Islet of Langerhans (tissue), 1 donor: ENCODE data around the gene VRK3.
"Not testable (repeated sequence)": the region's sequence is repeated elsewhere in the genome, so short reads cannot be mapped to it uniquely, and the experiment has no call there.

Experiments
- FAIRE-seq: peaks from one replicate; lab custom pipeline; 2011; peaks lifted over from hg19 to GRCh38; lab: Jason Lieb, UNC

VRK3 gene

DNA sequence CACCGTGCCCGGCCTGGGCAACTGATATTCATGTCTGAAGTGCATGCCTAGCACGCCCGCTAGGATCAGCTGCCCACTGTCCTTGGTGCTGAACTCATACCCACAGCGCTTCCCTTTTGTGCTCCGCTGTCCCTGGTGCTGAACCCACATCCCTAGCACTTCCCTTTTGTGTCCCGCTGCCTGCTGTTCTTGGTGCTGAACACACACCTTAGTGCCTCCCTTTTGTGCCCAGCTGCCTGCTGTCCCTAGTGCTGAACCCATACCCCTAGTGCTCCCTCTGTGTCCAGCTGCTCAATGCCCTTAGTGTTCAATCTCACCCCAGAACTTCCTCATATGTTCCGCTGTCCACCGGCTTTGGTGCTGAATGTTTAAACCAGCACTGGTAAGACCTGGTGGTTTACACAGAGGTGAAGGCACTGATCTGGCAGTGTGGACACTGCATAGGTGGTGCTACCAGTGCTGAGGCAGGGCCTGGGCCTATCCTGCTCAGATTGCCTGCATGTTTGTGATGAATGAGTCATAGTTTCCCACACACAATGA is 37.9 kb downstream of the VRK3 start:
- FAIRE-seq, result no peak

DNA sequence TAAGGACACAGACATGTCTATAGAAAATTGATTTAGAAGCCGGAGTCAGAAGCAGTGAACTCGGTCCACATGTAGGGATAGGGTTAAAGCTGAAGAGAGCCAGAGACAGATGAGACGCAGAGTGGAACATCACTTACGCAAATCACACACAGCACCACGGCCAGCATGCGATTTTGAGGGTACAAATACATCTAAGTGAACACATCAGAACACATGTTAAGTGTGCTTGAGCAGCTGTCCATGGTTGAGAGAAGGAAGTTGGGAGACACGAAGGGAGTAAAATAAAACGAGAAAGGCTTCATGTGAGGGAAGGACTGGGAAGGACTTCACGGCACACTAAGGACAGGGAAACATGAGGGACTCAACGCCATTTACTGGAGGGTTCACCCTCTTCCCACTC is 38.8 kb downstream of the VRK3 start:
- FAIRE-seq, result no peak

DNA sequence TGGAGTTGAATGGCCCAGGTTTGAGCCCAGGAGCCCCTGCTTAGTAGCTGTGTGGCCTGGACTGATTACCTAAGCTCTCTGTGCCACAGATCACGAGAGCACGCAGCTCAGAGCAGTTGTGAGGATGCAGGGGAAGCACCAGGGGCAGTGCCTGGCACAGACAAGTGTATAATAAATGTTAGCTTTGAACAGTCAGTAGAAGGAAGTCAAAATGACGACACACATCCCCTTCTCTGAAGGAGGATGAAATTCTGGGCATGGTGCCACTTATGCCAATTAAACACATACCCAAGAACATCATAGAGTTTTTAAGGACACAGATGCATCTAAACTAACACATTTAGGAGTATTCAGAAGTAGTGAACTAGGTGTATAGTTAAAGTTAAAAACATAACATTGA is 39.3 kb downstream of the VRK3 start:
- no peak for FAIRE-seq

DNA sequence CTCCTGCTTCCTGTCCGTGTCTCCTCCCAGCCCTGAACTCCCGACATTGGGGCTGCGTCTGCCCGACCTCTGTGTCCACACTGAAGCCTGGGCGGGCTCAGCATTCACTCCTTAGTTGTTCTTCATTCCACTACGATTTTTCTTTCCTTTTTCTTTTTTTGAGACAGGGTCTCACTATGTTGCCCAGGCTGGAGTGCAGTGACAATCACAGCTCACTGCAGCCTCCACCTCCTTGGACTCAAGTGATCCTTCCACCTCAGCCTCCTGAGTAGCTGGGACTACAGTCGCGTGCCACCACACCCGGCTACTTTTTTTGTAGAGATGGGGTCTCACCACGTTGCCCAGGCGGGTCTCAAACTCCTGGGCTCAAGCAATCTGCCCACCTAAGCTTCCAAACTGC is 40.7 kb downstream of the VRK3 start:
- FAIRE-seq, result no peak

DNA sequence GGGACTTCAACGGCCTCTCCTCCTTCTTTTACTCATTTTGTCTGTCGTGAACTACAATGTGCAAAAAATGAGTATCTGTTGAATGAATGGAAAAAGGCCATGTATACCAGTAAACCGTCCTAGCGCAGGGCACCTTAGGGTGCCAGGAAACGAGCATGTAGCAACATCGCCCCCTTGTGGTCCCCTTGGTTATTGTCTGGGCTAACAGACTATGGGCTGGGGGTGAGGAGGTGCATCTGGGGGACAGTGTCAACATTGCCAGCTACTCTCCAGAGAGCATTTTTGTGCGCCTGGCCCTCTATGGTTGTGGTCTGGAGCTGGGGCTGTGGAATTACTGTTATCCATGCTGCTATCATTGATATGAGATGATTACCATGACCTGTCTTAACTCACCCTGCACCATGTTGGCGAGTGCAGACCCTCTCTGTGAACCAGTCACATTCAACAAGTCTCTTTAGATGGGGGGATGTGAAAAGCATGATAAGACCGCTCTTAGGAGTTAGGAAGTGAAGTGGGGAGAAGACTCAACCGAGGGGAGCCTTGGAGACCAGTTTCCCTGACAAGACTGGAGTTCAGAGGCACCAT is 41.4 kb downstream of the VRK3 start:
- no peak for FAIRE-seq

DNA sequence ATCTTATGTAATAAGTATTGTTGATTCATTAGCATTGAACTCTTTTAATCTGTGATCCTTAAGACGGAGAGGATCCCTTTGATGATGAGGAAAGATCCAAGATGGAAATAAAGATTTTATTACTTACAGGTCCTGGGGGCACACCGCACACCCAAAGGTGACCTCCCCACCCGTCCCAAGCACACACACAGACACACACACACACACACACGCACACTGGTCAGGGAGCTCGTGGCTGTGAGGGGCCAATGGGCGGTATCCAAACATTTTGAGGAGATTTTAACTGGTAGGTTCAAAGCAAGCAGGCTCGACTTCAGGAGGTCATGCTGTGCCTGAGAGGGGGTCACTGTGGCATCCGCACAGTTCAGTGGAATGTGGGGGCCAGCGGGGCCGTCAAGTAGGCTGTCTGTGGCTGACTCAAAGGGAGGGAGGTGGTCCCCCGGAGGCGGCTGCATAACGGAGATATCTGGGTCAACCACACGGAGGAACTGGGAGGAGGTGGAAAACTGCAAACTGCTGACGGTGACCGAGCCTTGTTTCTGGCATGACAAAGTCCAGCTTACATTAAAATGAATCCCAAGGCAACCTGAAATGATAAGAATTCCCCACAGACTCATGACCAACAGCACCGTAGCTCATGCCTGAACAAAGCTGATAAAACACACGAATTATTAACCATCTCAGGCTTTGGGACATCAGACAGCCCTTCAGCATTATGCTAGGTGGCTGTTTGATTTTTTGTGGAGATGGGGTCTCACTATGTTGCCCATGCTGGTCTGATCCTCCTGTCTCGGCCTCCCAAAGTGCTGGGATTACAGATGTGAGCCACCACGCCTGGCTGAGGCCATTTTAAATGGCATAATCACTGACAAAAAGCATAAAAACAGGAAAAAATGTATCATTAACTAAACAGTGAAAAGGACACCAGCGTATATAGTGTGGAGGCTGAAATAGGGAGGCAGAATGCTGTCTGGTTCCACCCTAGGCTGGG is 43.3 kb downstream of the VRK3 start:
- FAIRE-seq, result no peak

DNA sequence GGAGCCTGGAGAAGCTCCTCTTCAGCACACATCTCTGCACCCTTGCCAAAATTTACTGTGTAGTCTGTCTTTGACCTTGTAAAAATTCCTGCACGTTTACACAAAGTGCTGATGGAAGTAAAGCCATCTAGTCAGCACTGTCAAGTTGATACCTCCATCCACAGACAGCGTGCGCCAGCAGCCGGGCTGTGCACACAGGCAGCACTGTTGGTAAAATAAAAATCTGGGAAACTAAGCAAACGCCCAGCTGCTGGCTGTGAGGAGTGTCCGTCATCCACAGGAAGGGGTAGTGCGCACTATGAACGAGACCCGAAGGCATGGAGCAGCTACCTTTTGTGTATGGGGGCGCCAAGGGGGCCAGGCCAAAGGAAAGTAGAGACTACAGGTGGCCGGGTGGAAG is 46.8 kb downstream of the VRK3 start:
- no peak for FAIRE-seq

DNA sequence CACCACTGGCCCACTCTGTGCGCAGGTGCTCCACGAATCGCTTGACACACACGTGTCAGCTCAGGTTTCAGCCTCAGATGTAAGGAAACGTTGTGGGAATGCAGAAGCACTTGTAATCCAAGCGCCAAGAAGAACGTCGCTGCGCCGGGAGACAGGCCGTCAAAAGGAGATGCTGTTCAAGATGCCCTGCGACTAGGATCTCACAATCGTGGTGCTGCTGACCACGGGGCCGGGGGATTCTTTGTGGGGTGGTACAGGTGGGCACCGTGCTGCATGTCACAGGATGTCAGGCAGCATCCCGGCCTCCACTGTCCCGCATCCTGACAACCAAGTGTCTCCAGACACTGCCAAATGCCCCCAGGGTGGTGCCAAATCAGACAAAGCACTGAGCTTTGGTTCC is 47.3 kb downstream of the VRK3 start:
- no peak for FAIRE-seq

DNA sequence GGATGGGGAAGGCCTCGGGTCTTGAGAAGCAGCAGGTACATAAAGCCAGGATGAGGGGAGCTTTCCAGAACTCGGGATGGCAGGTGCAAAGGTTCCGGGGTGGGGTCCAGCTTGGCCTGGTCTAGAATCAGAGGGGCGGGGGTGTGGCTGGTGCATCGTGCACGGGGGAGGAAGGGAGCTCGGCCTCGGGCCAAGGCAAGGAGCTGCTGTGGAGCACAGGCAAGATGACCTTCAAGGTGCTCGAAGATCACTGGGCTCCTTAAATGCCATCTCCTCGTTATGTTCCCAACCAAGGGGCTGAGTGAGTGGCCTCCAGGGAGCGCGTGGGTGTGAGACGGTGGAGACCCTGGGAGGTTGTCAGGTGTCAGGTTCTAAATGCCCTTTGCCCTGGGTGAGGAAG is 48.1 kb downstream of the VRK3 start:
- no peak for FAIRE-seq

DNA sequence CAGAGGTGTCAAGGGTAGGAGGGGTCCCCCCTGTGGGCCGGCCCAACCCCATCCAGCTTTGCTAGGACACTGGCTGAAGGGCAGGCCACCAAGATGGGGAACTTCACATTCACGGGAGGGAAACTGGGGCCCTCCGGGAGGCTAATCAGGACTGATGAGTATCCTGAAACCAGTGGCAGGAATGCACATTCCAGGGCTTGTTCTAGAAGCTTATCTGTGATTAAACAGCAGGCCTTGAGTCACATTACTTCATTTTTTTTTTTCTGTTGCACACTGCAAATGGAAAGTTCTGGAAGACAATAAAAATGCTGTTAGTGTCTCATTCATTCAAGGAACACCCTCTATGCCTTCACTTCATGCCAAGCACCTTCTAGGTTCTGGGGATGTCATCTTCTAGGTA is 48.7 kb downstream of the VRK3 start:
- FAIRE-seq, result no peak

DNA sequence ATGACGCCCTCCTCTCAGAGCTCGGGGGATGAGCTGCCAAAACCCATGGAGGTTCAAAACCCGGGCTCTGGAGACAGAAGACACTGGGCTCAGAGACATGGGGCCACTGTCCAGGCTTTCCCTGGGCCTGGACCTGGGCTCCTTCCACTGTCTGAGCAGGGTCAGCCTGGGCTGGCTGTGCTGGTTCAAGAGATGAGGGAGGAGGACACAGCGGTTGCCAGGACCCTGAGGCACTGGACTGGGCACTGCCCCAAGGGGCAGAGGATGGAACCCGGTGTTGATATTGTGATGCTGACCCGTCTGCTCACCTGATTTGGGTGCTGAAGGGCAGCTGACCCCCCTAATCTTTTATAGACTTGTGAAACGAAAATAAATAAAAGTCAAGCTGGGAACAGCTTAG is 50.1 kb downstream of the VRK3 start:
- FAIRE-seq, result no peak

DNA sequence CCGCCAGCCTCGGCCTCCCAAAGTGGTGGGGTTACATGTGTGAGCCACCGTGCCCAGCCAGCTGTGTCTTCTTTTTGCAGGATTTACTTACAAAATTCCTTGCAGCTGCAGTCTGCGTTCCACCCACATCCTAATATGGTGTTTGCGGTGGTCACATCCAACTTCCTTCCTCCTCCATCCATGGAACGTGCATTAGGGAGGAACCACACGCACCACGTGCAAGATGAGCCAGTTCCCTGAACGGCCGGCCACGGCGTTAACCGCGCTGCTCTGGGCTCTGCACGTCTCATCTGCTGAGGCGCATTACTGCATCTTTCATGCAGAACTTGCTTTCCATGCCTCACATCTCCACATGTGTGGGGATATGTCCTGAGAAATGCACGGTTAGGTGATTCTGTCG is 51.2 kb downstream of the VRK3 start:
- FAIRE-seq, result no peak

DNA sequence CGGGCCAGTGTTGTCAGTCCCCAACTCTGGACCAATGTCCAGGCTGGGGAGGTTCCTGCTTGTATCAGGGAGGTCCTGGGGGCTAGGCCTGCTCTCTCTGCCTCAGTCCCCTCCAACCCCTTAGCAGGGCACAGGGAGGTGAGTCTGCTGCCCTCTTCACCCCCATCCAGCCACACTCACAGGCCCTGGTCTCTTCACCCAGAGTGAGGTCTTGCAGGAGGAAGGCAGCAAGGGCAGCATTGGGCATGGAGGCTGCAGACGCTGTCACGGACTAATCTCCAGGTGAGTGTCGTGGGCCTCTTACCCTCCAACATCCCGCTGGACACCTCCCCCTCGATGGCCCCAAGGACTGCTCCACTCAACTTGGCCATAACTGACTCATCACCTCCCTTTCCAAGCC is 52.3 kb downstream of the VRK3 start:
- no peak for FAIRE-seq

DNA sequence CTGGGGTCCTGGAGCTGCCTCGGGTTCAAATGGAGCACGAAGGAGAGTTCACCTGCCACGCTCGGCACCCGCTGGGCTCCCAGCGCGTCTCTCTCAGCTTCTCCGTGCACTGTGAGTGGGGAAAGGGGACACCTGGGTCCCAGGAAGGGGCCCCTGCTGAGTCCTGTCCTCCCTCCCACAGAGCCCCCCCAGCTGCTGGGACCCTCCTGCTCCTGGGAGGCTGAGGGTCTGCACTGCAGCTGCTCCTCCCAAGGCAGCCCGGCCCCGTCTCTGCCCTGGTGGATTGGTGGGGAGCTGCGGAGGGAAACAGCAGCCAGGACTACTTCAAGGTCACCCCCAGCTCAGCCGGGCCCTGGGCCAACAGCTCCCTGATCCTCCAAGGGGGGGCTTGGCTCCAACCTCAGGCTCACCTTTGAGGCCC is 53.2 kb downstream of the VRK3 start:
- no peak for FAIRE-seq

DNA sequence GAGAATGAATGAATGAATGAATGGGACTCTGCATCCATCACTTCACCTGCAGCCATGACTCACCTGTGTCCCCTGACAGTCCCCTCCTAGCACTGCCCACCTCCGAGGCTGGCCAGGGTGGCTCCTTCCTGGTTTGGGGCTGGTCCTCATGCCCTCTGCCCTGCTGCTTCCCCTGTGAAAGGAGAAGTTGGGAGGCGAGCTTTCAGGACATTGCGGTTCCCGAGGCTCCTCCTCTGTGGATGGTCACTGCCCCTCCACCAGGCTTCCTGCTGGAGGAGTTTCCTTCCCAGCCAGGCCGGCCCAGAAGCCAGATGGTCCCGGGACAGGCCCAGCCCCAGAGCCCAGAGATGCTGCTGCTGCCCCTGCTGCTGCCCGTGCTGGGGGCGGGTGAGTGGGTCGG is 55.8 kb downstream of the VRK3 start:
- FAIRE-seq, result not testable (repeated sequence)

DNA sequence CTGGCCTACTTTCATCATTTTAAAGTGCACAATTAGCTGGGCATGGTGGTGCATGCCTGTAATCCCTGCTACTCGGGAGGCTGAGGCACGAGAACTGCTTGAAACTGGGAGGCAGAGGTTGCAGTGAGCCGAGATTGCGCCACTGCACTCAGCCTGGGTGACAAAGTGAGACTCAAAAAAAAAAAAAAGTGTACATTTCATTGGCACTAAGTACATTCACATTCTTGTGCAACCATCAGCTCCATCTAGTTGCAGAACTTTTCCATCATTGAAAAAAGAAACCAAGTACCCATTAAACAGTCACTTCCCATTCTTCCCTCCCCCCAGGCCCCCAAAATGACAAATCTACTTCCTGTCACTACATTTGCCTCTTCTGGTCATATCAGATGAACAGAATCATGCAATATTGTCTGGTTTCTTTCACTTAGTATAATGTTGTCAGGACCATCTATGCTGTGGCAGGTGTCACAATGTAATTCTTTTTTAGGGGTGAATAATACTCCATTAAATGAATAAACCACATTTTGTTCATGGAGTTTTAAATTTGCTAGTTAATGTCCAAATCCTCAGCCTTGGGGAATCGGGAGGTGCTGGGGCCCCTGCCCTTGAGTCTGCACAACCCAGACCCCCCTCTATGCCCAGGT is 56.8 kb downstream of the VRK3 start:
- FAIRE-seq, result no peak

DNA sequence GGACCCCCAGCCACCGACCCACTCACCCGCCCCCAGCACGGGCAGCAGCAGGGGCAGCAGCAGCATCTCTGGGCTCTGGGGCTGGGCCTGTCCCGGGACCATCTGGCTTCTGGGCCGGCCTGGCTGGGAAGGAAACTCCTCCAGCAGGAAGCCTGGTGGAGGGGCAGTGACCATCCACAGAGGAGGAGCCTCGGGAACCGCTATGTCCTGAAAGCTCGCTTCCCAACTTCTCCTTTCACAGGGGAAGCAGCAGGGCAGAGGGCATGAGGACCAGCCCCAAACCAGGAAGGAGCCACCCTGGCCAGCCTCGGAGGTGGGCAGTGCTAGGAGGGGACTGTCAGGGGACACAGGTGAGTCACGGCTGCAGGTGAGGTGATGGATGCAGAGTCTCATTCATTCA is 64.2 kb downstream of the VRK3 start, which contains the start of gene SIGLEC11:
TSS of gene SIGLEC11 (minus strand) at position 193 of the 400 bp plus-strand sequence. CDS start at position 102, 91 bp downstream.
- FAIRE-seq, result not testable (repeated sequence)

DNA sequence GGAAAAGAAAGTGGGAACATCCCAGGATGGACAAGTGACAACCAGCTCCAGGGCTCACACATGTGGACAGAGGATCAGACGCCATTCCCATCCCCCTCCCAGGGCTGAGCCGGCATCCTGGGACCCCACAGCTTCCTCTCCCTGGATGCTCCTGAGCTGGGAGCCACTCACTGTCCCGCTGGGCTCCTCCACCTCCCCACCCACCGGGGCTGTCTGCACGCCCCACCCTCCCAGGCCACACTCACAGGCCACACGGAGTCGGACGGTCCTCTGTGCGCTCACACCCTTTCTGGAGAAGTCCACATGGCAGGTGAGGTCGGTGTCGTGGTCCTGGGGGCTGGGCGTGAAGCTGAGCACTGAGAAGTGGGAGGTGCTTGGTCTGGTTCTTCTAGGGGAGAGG is 65.3 kb downstream of the VRK3 start:
- FAIRE-seq, result not testable (repeated sequence)

DNA sequence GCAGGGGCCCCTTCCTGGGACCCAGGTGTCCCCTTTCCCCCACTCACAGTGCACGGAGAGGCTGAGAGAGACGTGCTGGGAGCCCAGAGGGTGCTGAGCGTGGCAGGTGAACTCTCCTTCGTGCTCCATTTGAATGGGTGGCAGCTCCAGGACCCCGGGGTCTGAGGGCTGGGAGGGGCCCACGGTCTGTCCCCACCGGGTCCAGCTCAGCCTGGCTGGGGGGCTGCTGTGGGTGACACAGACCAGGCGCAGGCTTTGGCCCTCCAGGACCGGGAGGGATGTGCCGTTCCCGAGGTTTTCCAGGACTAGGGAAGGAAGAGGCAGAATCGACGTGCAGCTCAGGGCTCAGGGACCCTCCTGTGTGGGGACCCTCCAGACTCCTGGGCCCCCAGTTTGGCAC is 66.6 kb downstream of the VRK3 start:
- not testable (repeated sequence) for FAIRE-seq

DNA sequence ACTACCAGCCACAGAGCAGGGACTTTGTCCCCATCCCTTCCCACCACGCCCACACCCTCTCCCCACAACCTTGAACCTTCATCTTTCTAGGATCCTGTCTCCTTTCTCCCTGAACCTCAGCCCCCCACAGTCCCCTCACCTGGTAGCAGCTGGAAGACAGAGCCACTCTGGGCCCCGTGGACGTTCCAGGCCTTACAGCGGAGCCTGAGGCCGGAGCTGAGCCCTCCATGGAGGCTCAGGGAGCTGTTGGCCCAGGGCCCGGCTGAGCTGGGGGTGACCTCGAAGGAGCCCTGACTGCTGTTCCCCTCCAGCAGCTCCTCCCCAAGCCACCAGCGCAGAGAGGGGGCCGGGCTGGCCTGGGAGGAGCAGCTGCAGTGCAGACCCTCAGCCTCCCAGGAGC is 67.0 kb downstream of the VRK3 start:
- not testable (repeated sequence) for FAIRE-seq

DNA sequence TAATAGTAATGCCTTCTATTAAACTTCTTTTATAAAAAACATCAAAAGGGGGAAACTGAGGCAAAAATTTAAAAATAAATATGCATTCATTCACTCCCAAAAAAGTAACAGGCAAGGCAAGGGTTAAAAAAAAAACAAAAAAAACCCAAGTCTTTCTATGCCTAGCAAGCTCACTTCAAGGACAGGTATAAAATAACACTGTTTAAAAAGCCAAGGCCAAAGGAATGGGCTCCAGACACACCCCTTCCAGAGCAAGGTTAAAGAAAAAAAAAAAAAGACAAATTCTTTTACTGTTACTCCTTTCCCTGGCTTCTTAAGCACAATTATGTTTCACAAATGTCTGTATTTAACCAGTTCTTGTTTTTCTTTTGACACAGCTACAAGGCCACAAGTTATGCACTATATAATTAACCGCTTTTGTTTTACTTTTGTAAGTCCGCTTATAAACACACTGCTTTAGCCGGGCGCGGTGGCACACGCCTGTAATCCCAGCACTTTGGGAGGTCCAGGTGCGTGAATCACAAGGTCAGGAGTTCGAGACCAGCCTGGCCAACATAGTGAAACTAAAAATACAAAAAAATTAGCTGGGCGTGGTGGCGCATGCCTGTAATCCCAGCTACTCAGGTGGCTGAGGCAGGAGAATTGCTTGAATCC is 67.8 kb downstream of the VRK3 start:
- FAIRE-seq, result no peak

DNA sequence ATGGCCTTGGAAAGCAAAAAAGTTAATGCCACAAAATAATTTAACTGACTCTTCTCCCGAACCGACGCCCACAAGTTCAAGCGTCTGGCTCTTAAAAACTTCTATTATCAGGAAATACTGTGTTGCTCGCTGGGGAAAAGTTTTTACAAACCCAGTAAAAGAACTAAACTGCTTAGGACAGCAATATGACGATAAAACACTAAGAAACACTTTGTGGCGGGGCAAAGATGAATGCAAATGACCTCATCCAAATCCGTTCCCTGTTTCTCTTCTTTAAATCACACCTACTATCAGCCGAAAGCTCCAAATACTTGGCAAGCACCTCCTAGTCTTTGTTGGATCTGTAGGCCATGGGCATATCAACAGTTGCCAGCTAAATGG is 69.1 kb downstream of the VRK3 start:
- FAIRE-seq, result no peak
